HG03095 (cell line): ENCODE data around the gene BAIAP2L2.
"Not testable (repeated sequence)": the region's sequence is repeated elsewhere in the genome, so short reads cannot be mapped to it uniquely, and the experiment has no call there.

ENCODE experiments used
- ATAC-seq: cut with Tn5 transposase; IDR thresholded peaks from one replicate; pipeline ENCODE4 v1.9.1; 2021; ENCODE audit warnings: moderate library complexity; ENCODE audit not compliant: unreplicated experiment

Gene BAIAP2L2

DNA sequence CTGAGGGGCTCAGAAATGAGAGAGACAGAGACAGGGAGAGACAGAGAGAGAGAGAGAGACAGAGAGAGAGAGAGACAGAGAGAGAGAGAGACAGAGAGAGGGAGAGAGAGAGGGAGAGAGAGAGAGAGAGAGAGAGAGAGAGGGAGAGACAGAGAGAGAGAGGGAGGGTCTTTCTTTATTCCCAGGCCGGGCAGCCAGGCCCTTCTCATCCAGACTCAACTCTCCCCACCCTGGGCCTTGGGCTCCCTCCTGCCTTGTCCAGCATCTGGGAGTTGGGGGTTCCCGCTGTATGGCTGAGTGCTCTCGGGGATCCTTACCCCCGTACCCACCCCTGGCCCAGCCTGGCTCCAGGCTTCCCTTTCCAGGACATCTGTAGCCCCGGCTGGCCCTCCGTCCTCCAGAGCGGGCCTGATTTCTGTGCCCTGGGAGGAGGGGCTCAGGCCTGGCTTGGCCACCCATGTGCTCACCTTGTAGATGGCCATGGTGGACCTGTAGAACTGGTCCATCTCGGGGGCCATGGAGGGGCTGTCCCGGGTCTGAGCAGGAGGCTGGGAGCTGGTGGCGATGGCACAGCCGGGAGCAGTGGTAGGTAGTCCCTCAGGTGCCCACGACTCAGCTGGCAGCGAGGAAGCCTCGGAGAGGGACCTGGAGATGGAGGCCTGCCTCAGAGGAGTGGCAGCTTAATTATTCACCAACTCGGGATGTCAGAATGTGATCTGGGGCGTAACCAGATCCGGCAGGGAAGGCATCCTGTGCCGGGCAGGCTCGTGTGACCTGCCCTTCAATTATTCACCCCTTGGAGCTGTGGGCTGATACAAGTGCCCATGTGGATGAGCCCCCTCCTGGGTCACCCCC, at the start of gene BAIAP2L2:
BAIAP2L2 (minus strand) TSS at position 677 of the 855 bp plus-strand sequence; CDS start at position 518, 159 bp downstream.
- ATAC-seq = no peak

DNA sequence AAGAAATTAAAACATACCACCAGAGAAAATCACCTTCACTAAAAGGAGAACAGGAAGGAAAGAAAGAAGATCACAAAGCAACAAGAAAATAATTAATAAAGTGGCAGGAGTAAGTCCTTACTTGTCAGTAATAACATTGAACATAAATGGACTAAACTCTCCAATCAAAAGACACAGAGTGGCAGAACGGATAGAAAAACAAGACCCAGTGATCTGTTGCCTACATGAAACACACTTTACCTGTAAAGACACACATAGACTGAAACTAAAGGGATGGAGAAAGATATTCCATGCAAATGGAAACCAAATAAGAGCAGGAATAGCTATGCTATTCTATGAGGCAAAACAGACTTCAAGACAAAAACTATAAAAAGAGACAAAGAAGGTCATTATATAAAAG, 45.2 kb upstream of the BAIAP2L2 start:
- no peak for ATAC-seq

GRCh38 chr22:38154563-38154915, 44.1 kb upstream of the BAIAP2L2 start:
- not testable (repeated sequence) for ATAC-seq

DNA sequence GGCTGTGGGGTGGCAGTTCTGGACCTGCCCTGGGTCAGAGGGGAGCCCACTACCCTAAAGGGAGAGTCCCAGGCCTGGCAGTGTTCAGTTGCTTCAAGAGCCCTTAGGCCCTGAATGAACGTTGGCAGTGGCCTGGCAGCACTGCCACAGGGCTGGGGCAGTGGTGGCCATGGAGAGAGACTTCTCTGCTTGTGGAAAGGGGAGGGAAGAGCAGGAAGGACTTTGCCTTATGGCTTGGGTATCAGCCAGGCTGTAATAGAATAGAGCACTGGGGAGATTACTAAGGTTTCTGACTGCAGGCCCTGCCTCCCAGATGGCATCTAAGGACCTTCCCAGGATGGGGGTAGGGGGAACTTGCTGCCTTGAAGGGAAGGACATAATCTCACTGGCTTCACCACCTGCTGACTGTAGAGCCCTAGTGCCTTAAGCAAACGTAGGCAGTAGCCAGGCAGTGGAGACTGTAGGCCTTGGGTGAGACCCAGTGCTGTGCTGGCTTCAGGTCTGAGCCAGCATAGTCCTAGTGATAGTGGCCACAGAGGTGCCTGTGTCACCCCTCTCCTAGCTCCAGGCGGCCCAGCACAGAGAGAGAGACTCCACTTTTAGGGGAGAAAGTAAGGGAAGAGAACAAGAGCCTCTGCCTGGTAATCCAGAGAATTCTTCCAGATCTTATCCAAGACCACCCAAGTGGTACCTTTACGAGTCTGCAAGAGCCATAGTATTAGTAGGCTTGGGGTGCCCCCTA, 43.5 kb upstream of the BAIAP2L2 start:
- no peak for ATAC-seq

- ATAC-seq = no peak
These were observed 40.6 kb upstream of the BAIAP2L2 start for GRCh38 chr22:38151126-38151500.

DNA sequence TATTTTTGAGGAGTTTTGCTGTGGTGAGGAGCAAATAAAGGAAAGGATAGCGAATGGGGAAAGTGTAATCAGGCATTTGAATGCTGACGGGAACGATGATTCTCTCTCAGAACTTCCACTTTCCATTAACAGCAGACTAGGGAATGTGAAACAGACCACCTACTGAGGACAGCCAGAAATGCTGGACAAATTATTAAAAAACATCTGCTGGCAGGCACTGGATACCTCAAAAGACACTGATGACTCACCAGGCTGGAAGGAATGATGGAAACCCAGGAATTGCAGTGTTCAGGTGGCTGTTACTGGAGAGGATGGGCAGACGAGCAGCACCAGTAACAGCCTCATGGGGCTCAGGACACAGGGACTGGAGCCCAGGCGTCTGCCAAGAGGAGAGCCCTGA, 37.8 kb upstream of the BAIAP2L2 start:
- ATAC-seq = no peak

GRCh38 chr22:38146166-38146565, 35.7 kb upstream of the BAIAP2L2 start:
- not testable (repeated sequence) for ATAC-seq

DNA sequence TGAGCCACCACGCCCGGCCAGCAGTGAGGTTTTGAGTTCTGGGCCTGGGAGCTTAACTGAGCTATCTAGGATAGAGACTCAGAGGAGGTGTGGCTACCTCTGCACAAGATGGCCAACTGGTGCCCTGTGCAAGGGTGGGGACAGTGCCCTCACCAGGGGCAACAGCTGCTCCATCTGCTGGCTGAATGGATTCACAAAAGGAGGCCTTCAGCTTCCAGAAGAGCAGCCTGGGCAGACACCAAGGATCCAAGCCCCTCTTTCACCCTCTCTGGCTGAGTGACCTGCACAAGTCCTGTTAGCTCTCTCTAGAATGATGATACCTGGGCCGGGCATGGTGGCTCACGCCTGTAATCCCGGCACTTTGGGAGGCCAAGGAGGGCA, 33.5 kb upstream of the BAIAP2L2 start:
- no peak for ATAC-seq

- ATAC-seq = no peak
These were observed 32.1 kb upstream of the BAIAP2L2 start for GRCh38 chr22:38142606-38143005.

DNA sequence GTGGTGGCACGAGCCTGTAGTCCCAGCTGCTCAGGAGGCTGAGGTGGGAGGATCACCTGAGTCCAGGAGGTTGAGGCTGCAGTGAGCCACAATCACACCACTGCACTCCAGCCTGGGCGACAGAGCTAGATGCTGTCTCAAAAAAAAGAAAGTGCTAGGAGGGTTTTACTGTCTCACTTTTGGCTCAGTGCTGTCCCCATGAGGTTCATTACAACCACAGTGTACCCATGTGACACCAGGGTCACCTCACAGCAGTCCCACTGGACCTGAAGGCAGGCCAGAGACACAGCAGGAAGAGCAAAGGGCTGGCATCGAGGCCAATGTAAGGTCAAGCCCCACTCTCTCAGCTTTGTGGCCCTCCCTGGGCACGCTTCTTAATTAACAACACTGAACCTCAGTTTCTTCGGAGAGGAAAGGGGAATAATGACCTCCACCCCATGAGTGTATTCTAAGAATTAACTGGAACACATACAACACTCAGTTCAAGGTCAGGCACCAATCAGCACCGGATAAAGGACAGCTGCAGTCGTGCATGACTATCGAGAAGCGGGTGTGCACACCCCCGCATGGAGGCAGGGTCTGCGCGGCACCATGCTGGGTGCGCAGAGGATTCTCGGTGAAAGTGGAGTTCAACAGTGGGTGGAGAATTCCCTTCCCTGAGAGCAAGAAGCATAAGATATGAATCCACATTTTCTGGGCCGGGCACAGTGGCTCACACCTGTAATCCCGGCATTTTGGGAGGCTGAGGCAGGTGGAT, 30.9 kb upstream of the BAIAP2L2 start:
- ATAC-seq = no peak

DNA sequence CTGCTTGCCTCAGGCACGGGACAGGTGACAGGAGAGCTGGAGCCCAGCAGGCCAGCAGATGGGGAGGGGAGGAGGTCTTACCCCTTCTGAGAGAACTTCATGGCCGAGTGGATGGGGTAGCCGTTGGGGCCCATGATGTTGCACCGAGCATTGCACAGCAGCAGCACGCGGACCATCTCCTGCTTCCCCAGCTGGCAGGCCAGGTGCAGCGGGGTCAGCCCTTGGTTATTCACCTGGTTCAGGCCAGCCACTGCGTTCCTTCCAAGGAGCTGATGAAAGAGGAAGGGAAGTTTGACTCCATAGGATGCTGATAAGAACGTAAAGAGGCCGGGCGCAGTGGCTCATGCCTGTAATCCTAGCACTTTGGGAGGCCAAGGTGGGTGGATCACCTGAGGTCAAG, 29.4 kb upstream of the BAIAP2L2 start:
- no peak for ATAC-seq

- no peak for ATAC-seq
These were observed 28.5 kb upstream of the BAIAP2L2 start for GRCh38 chr22:38138961-38139360.

DNA sequence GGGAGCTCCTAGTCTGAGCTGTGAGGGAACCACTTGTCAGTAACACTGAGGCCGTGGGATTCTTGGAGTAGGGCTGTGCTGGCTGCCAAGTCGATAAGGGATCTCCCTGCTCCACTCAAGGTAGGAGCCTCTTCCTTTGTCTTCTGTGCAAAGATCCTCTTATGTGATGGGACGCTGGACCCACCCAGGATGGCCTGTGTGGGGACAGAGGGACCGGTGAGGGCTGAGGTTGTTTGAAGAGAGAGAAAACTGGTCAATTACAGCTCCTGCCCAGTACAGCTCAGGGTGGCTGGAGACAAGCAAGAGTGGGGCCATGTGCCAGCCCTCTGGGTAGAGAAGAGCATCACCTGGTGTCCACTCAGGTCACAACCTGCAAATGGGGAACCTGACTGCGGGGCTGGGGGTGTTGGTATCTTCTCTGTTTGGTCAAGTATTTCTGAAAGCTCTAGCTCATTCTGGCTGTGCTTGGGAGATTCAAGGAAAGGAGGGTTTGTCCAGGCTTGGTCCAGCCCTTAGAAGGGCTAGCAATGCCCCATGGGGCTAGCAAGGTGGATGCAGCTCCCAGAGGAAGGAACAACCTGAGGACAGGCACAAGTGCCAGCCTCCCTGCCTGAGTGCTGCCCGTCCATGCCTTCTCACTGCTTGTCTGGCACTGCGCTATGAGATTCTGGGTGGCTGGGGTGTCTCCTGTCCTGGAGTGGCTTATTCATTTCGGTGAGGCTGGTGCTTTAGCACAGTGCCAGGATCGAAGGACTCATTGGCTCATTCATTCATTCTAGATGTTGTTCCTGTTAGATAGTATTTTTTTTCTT, 27.6 kb upstream of the BAIAP2L2 start:
- ATAC-seq = no peak

GRCh38 chr22:38136607-38137006, 26.1 kb upstream of the BAIAP2L2 start:
- no peak for ATAC-seq

- ATAC-seq = no peak
These were observed 24.7 kb upstream of the BAIAP2L2 start for GRCh38 chr22:38135133-38135706.

- ATAC-seq = no peak
These were observed 22.8 kb upstream of the BAIAP2L2 start for GRCh38 chr22:38133331-38133730.

- ATAC-seq = no peak
These were observed 22.3 kb upstream of the BAIAP2L2 start for GRCh38 chr22:38132794-38133193.

GRCh38 chr22:38132136-38132535, 21.7 kb upstream of the BAIAP2L2 start:
- no peak for ATAC-seq

- ATAC-seq = no peak
These were observed 20.9 kb upstream of the BAIAP2L2 start for GRCh38 chr22:38131399-38131798.

- no peak for ATAC-seq
These were observed 19.4 kb upstream of the BAIAP2L2 start for GRCh38 chr22:38129856-38130255.
